SK-N-SH treated with all-trans-retinoic acid at 6 μM for 48 hours (cell line): Measurements from ENCODE around the gene ZNF451.

Experiments used
- ARNTL ChIP-seq: fragments of 450-650 bp; formaldehyde crosslinking; IDR thresholded peaks from 2 replicates; pipeline ENCODE4 v1.5.0; 2020; ENCODE audit warnings: low read depth, mild to moderate bottlenecking, moderate library complexity, borderline replicate concordance
- CSDC2 ChIP-seq: fragments of 250-450 bp; sonication (Bioruptor Pico); IDR thresholded peaks from 2 replicates; pipeline ENCODE4 v1.5.0; 2020; ENCODE audit warnings: mild to moderate bottlenecking, moderate library complexity
- GLIS3 ChIP-seq: fragments of 250-450 bp; sonication (Bioruptor Pico); IDR thresholded peaks from 2 replicates; pipeline ENCODE4 v1.5.0; 2020; ENCODE audit warnings: mild to moderate bottlenecking, moderate library complexity
- RARB ChIP-seq: fragments of 250-450 bp; sonication (Bioruptor Pico); IDR thresholded peaks from 2 replicates; pipeline ENCODE4 v1.8.0; 2021; ENCODE audit warnings: mild to moderate bottlenecking, moderate library complexity
- SNAI2 ChIP-seq: fragments of 250-450 bp; sonication (Bioruptor Pico); IDR thresholded peaks from 2 replicates; pipeline ENCODE4 v1.5.0; 2020; ENCODE audit warnings: mild to moderate bottlenecking, moderate library complexity
- TCF4 ChIP-seq: fragments of 250-450 bp; sonication (Bioruptor Pico); IDR thresholded peaks from 2 replicates; pipeline ENCODE4 v1.8.0; 2021; ENCODE audit warnings: mild to moderate bottlenecking, moderate library complexity, borderline replicate concordance
- ZNF565 ChIP-seq: fragments of 450-650 bp; formaldehyde crosslinking; conservative IDR thresholded peaks from 2 replicates; pipeline ENCODE4 v1.5.0; 2020; ENCODE audit warnings: low read depth, mild to moderate bottlenecking, moderate library complexity
- TF ChIP-seq, protein P1 (sequence below): fragments of 250-450 bp; sonication (Bioruptor Pico); IDR thresholded peaks from 2 replicates; pipeline ENCODE4 v1.5.1; 2020; ENCODE audit warnings: low read depth, mild to moderate bottlenecking, moderate library complexity
- TF ChIP-seq, protein P2 (sequence below): fragments of 250-450 bp; sonication (Bioruptor Pico); IDR thresholded peaks from 2 replicates; pipeline ENCODE4 v1.5.0; 2020; ENCODE audit warnings: mild to moderate bottlenecking, moderate library complexity
- TF ChIP-seq, protein P3 (sequence below): fragments of 250-450 bp; sonication (Bioruptor Pico); IDR thresholded peaks from 2 replicates; pipeline ENCODE4 v1.8.0; 2020; ENCODE audit warnings: mild to moderate bottlenecking, moderate library complexity, borderline replicate concordance
- TF ChIP-seq, protein P4 (sequence below): fragments of 250-450 bp; sonication (Bioruptor Pico); IDR thresholded peaks from 2 replicates; pipeline ENCODE4 v1.8.0; 2021; ENCODE audit warnings: low read depth, mild to moderate bottlenecking, moderate library complexity, borderline replicate concordance

DNA sequence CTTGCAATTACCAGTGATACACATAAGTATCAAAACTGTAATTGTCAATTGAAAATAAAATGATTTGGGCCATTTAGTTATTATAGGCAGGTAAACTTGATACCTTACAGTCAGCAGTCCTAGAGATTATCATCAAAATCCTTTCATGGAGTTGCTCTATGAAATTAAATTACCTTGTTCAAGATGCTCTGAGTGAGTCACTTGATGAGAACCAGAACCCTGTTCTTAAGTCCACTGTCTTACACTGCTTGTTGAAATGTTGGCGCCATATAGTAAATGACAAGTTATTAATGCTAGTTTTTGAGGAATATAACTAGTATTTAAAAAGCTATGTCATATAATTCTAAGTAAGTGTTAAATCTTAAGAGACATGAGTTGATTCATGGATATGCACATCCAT, 45.0 kb downstream of the ZNF451 start:
- no peak for TF ChIP-seq RARB (CRISPR knock-in tag)
- no peak for TF ChIP-seq ARNTL (CRISPR knock-in tag)
- TF ChIP-seq, protein P1, sequence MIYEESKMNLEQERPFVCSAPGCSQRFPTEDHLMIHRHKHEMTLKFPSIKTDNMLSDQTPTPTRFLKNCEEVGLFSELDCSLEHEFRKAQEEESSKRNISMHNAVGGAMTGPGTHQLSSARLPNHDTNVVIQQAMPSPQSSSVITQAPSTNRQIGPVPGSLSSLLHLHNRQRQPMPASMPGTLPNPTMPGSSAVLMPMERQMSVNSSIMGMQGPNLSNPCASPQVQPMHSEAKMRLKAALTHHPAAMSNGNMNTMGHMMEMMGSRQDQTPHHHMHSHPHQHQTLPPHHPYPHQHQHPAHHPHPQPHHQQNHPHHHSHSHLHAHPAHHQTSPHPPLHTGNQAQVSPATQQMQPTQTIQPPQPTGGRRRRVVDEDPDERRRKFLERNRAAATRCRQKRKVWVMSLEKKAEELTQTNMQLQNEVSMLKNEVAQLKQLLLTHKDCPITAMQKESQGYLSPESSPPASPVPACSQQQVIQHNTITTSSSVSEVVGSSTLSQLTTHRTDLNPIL (CRISPR knock-in tag), result 0 out of 2 replicates have a peak, but pooled peaks have one; percentile 48
- TF ChIP-seq TCF4 (CRISPR knock-in tag), result peak; percentile 80
- TF ChIP-seq, protein P2, sequence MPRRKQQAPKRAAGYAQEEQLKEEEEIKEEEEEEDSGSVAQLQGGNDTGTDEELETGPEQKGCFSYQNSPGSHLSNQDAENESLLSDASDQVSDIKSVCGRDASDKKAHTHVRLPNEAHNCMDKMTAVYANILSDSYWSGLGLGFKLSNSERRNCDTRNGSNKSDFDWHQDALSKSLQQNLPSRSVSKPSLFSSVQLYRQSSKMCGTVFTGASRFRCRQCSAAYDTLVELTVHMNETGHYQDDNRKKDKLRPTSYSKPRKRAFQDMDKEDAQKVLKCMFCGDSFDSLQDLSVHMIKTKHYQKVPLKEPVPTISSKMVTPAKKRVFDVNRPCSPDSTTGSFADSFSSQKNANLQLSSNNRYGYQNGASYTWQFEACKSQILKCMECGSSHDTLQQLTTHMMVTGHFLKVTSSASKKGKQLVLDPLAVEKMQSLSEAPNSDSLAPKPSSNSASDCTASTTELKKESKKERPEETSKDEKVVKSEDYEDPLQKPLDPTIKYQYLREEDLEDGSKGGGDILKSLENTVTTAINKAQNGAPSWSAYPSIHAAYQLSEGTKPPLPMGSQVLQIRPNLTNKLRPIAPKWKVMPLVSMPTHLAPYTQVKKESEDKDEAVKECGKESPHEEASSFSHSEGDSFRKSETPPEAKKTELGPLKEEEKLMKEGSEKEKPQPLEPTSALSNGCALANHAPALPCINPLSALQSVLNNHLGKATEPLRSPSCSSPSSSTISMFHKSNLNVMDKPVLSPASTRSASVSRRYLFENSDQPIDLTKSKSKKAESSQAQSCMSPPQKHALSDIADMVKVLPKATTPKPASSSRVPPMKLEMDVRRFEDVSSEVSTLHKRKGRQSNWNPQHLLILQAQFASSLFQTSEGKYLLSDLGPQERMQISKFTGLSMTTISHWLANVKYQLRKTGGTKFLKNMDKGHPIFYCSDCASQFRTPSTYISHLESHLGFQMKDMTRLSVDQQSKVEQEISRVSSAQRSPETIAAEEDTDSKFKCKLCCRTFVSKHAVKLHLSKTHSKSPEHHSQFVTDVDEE, result no peak
- TF ChIP-seq SNAI2, result peak; percentile 25; the same call in 1 of the 2 replicates
- TF ChIP-seq, protein P3, sequence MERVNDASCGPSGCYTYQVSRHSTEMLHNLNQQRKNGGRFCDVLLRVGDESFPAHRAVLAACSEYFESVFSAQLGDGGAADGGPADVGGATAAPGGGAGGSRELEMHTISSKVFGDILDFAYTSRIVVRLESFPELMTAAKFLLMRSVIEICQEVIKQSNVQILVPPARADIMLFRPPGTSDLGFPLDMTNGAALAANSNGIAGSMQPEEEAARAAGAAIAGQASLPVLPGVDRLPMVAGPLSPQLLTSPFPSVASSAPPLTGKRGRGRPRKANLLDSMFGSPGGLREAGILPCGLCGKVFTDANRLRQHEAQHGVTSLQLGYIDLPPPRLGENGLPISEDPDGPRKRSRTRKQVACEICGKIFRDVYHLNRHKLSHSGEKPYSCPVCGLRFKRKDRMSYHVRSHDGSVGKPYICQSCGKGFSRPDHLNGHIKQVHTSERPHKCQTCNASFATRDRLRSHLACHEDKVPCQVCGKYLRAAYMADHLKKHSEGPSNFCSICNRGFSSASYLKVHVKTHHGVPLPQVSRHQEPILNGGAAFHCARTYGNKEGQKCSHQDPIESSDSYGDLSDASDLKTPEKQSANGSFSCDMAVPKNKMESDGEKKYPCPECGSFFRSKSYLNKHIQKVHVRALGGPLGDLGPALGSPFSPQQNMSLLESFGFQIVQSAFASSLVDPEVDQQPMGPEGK (CRISPR knock-in tag), result peak; percentile 77; the same call in 1 of the 2 replicates
- TF ChIP-seq GLIS3 (CRISPR knock-in tag), result no peak
- no peak for TF ChIP-seq ZNF565
- TF ChIP-seq, protein P4, sequence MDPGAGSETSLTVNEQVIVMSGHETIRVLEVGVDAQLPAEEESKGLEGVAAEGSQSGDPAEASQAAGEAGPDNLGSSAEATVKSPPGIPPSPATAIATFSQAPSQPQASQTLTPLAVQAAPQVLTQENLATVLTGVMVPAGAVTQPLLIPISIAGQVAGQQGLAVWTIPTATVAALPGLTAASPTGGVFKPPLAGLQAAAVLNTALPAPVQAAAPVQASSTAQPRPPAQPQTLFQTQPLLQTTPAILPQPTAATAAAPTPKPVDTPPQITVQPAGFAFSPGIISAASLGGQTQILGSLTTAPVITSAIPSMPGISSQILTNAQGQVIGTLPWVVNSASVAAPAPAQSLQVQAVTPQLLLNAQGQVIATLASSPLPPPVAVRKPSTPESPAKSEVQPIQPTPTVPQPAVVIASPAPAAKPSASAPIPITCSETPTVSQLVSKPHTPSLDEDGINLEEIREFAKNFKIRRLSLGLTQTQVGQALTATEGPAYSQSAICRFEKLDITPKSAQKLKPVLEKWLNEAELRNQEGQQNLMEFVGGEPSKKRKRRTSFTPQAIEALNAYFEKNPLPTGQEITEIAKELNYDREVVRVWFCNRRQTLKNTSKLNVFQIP, result 0 out of 2 replicates have a peak, but pooled peaks have one; percentile 55
- TF ChIP-seq CSDC2 (CRISPR knock-in tag), result no peak
